PC-3 (cell line): Measurements from ENCODE around the gene AFMID. TPM values are rescaled to one million over a fixed set of nuclear protein-coding genes. Genes with fewer than 3 reads are reported as not detected.

Experiments
- ATAC-seq: fragments of 200-7000 bp; cut with Tn5 transposase; 2 replicates; pipeline ENCODE4 v1.9.1; 2020; ENCODE audit warnings: mild to moderate bottlenecking, moderate library complexity
- BruUV-seq: library from RNA; stranded (reverse); fragments of 400-500 nt; replicated peaks from 2 replicates; lab custom pipeline; 2021; lab: Mats Ljungman, UMichigan
- CTCF ChIA-PET: fragments of 300-600 bp; sonication (Branson Sonifier 250); formaldehyde crosslinking; loops from one replicate; lab custom pipeline; 2022; ENCODE audit warnings: antibody characterized with exemption; lab: Charles Lee
- POLR2A ChIA-PET: fragments of 300-600 bp; sonication (Branson Sonifier 250); formaldehyde crosslinking; loops from one replicate; lab custom pipeline; 2022; ENCODE audit warnings: antibody characterized with exemption; ENCODE audit not compliant: unreplicated experiment; lab: Charles Lee
- DNase-seq: peaks from one replicate; pipeline ENCODE4 v3.0.0-alpha.2; 2015
- H2AFZ ChIP-seq: fragments of 300-600 bp; sonication (generic); 2 replicates; pipeline ENCODE4 v1.6.0; 2016; ENCODE audit warnings: antibody characterized with exemption, low read length
- H3F3A ChIP-seq: fragments of 300-600 bp; sonication (generic); one replicate; pipeline ENCODE4 v1.6.0; 2017; ENCODE audit warnings: antibody characterized with exemption, low read length, control low read depth, mild to moderate bottlenecking; ENCODE audit not compliant: unreplicated experiment
- H3K27ac ChIP-seq: fragments of 300-600 bp; sonication (generic); 2 replicates; pipeline ENCODE4 v1.5.1; 2016; ENCODE audit warnings: mild to moderate bottlenecking, low read length
- H3K27me3 ChIP-seq: fragments of 300-600 bp; sonication (generic); 2 replicates; pipeline ENCODE4 v1.6.1; 2016; ENCODE audit warnings: low read length, mixed read lengths
- H3K36me3 ChIP-seq: fragments of 300-600 bp; sonication (generic); 2 replicates; pipeline ENCODE4 v1.6.1; 2016; ENCODE audit warnings: low read depth, mixed run types, low read length, mixed read lengths
- H3K4me1 ChIP-seq: fragments of 300-600 bp; sonication (generic); 2 replicates; pipeline ENCODE4 v1.5.1; 2016; ENCODE audit warnings: low read length; ENCODE audit not compliant: insufficient read depth
- H3K4me2 ChIP-seq: fragments of 300-600 bp; sonication (generic); 2 replicates; pipeline ENCODE4 v1.6.0; 2016; ENCODE audit warnings: low read length
- H3K4me3 ChIP-seq: fragments of 300-600 bp; sonication (generic); 2 replicates; pipeline ENCODE4 v1.5.1; 2016; ENCODE audit warnings: mild to moderate bottlenecking, low read length, mixed read lengths
- H3K79me2 ChIP-seq: fragments of 300-600 bp; sonication (generic); 2 replicates; pipeline ENCODE4 v1.6.1; 2017; ENCODE audit warnings: low read length, mixed read lengths
- H3K9ac ChIP-seq: fragments of 300-600 bp; sonication (generic); 2 replicates; pipeline ENCODE4 v1.6.0; 2016; ENCODE audit warnings: mild to moderate bottlenecking, low read length
- H3K9me2 ChIP-seq: fragments of 300-600 bp; sonication (generic); replicated peaks from 2 replicates; pipeline ENCODE4 v1.6.1; 2016; ENCODE audit warnings: mixed run types, low read length, mixed read lengths
- H3K9me3 ChIP-seq: fragments of 300-600 bp; sonication (generic); 2 replicates; pipeline ENCODE4 v1.6.1; 2016; ENCODE audit warnings: low read length, mixed read lengths
- H4K20me1 ChIP-seq: fragments of 300-600 bp; sonication (generic); 2 replicates; pipeline ENCODE4 v1.6.1; 2016; ENCODE audit warnings: low read length, mixed read lengths
- CTCF ChIP-seq: fragments of 300-600 bp; sonication (generic); conservative IDR thresholded peaks from 2 replicates; pipeline ENCODE4 v1.5.1; 2017; ENCODE audit warnings: antibody characterized with exemption, low read depth, mild to moderate bottlenecking, low read length
- EZH2 ChIP-seq: fragments of 300-600 bp; sonication (generic); IDR thresholded peaks from one replicate; pipeline ENCODE4 v1.6.1; 2017; ENCODE audit warnings: antibody characterized with exemption, mild to moderate bottlenecking, low read length; ENCODE audit not compliant: unreplicated experiment
- EZH2phosphoT487 ChIP-seq: fragments of 300-600 bp; sonication (generic); IDR thresholded peaks from 2 replicates; pipeline ENCODE4 v1.6.1; 2018; ENCODE audit warnings: mild to moderate bottlenecking, antibody characterized with exemption, low read length, borderline replicate concordance
- intact Hi-C: fragments of 100-400 bp; cut with micrococcal nuclease; formaldehyde crosslinking; loops from 2 replicates; pipeline ENCODE4 v1.9.0; 2023
- total RNA-seq: library from RNA; depleted of rRNA; stranded (reverse); fragments of >200 nt; gene quantifications from 2 replicates; pipeline ENCODE4 v1.2.3, GENCODE V29; 2014

AFMID gene
- total RNA-seq, 1 experiment from 2014 or later: 58.9 TPM

DNA sequence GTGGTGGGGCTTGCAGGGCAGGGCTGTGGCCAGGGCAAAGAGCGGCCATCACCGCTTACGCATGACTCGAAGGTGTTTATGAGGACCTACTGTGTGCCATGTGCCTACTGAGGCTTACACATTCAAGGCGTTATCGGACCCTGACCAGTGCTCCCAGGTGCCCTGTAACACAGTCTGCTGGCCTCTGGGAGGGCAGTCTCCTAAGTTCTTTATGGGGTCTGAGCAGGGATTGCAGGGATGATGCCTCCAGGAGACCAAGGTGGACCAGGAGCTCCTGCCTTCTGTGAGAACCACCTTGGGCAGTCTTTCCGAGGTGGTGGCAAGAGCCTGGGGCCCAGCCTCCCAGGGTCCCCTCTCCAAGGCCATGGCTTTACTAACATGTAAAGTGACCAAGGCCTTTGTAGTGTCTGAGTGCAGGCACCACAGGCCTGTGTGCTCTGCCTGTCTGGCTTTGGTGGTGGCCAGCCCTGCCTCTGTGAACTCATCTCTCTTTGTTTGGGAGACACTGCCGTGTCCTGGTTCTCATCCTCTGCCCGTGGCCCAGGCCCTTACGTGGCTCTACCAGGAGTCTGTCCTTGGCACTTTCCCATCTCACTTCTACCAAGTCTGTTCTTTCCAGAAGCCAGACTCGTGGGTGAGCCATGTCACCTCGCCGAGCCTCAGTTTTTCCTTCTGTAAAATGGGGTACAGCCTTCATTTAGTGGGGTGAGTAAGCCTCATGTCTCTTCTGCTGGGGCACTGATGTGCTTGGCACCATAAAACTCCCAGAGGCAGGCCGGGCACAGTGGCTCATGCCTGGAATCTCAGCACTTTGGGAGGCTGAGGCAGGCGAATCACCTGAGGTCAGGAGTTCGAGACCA is 22.2 kb upstream of the AFMID start:
- ATAC-seq (no peak), DNase-seq (no peak)
- BruUV-seq: no TSS peak
- Histone ChIP-seq H3K9ac (no peak overlapping the region), H2AFZ (no peak overlapping the region), H3K79me2 (peaks cover 18% of the 10 kb centered on the region), H3K4me1 (peaks cover 15% of the 10 kb centered on the region), H3K27me3 (no peaks in the 10 kb centered on the region), H3F3A (no peaks in the 10 kb centered on the region), H3K4me3 (no peak overlapping the region), H4K20me1 (peaks cover 5% of the 10 kb centered on the region), H3K9me3 (no peaks in the 10 kb centered on the region), H3K9me2 (no peaks in the 10 kb centered on the region), H3K4me2 (no peak overlapping the region), H3K36me3 (no peaks in the 10 kb centered on the region), H3K27ac (no peak overlapping the region)
- CTCF ChIA-PET: no interaction called here
- POLR2A ChIA-PET: no interaction called here
- TF ChIP-seq CTCF (no peak), EZH2phosphoT487 (no peak), EZH2 (no peak)
- intact Hi-C loops: no loop called here

DNA sequence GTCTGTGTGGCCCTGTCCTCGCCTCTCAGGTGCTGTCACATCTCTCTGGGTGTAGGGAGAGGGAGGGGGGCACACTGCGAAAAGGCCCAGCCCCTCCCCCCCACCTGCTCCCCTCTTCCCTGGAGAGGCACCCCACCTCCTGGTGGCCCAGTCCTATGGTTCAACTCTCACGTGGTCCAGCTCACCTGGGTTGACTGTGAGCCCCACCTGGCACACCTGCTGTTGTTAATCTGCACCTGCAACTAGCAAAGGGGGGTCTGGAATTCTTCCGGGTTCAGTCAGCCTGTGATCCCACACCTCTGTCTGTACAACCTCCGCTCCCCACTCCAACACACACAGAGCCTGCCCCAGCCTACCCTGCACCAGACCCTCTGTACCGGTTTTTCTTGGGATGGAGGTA is 20.7 kb upstream of the AFMID start:
- H3K4me1 ChIP-seq: peaks cover 9% of the 10 kb centered on the region
- no peaks in the 10 kb centered on the region for H3F3A ChIP-seq
- no peak overlapping the region for H3K4me2 ChIP-seq
- H3K36me3 ChIP-seq: 0 out of 2 replicates have a peak, but pooled peaks cover 1% of the 10 kb centered on the region
- no TSS peak for BruUV-seq
- peaks cover 9% of the 10 kb centered on the region for H4K20me1 ChIP-seq
- ATAC-seq: no peak
- H3K4me3 ChIP-seq: no peak overlapping the region
- H3K27ac ChIP-seq: no peak overlapping the region
- H3K27me3 ChIP-seq: no peaks in the 10 kb centered on the region
- ChIA-PET POLR2A (no interaction called here), CTCF (no interaction called here)
- no peaks in the 10 kb centered on the region for H3K9me3 ChIP-seq
- DNase-seq: no peak
- no peak overlapping the region for H3K9ac ChIP-seq
- H2AFZ ChIP-seq: no peak overlapping the region
- peaks cover 33% of the 10 kb centered on the region for H3K79me2 ChIP-seq
- intact Hi-C loops: no loop called here
- no peaks in the 10 kb centered on the region for H3K9me2 ChIP-seq
- TF ChIP-seq CTCF (no peak), EZH2 (no peak), EZH2phosphoT487 (no peak)
